SK-N-MC (cell line): ENCODE results near the gene MINAR1.

Experiments
- EZH2 ChIP-seq: fragments of 200-600 bp; sonication (generic); IDR thresholded peaks from one replicate; pipeline ENCODE4 v1.6.1; 2017; ENCODE audit warnings: antibody characterized with exemption
- POLR2AphosphoS5 ChIP-seq: IDR thresholded peaks from 2 replicates; pipeline ENCODE4 v1.6.1; 2012; ENCODE audit warnings: mild to moderate bottlenecking, low read depth, low read length, borderline replicate concordance

GRCh38 chr15:79431636-79432344, at the start of gene MINAR1:
- TF ChIP-seq POLR2AphosphoS5 (no peak), EZH2 (no peak)
